Measurements from ENCODE around the gene NAA35. TPM values are rescaled to one million over a fixed set of nuclear protein-coding genes. Genes with fewer than 3 reads are reported as not detected.

Gene NAA35
- total and polyA plus RNA-seq, 2 of the 8 experiments (the other 6 are each of a cell fraction or from before 2014, with no cell fraction given), result 12.9 to 35.2 TPM

GRCh38 chr9:86054695-86055094, 113.7 kb downstream of the NAA35 start:
- no peak overlapping the region for H3K4me3 ChIP-seq (ENCODE audit: extremely low read depth in 1 of 4, insufficient read depth in 2 of 4, low read depth in 3 of 4, low read length in 4 of 4)
- H2BK12ac ChIP-seq (ENCODE audit: low read depth, low read length), result no peak overlapping the region
- no peak overlapping the region for H2BK15ac ChIP-seq (ENCODE audit: low read length)
- no peak overlapping the region for H3K56ac ChIP-seq (replicated peaks; ENCODE audit: insufficient read length, low read depth, low read length)
- H3K4me1 ChIP-seq (replicated peaks in 1 of 4; ENCODE audit: control insufficient read depth in 3 of 4, insufficient read depth in 4 of 4, low read length in 3 of 4), result no peaks in the 10 kb centered on the region; a peak in 1 of 7 replicates
- CTCF ChIA-PET (ENCODE audit: partially characterized antibody), result interaction anchor here (1.0 to 1.5 kb wide), 3 partner anchors 9 to 18 kb away, joined by 3 to 4 read pairs (median 3); no protein-coding TSS in a partner anchor
- no peak overlapping the region for H3K14ac ChIP-seq (ENCODE audit: insufficient read length)
- H3K4ac ChIP-seq (replicated peaks; ENCODE audit: insufficient read length, low read depth, low read length), result no peak overlapping the region
- TF ChIP-seq SAP30 (IDR thresholded peaks at IDR 0.05; ENCODE audit: insufficient read depth, insufficient replicate concordance, low read length) (no peak), SP1 (IDR thresholded peaks at IDR 0.05; ENCODE audit: low read depth, low read length) (no peak), RFX5 (IDR thresholded peaks at IDR 0.05; ENCODE audit: borderline replicate concordance, low read depth, low read length) (no peak), NRF1 (IDR thresholded peaks at IDR 0.05; ENCODE audit: low read depth, low read length) (no peak), KDM1A (IDR thresholded peaks at IDR 0.05; ENCODE audit: borderline replicate concordance, low read length) (no peak), CBX5 (IDR thresholded peaks at IDR 0.05; ENCODE audit: low read depth, low read length) (no peak), RNF2 (IDR thresholded peaks at IDR 0.05; ENCODE audit: borderline replicate concordance, low read depth, low read length, missing control alignments, poor library complexity, severe bottlenecking) (no peak), KDM4A (IDR thresholded peaks at IDR 0.05; ENCODE audit: low read depth, low read length, severe bottlenecking) (no peak), SUZ12 (IDR thresholded peaks at IDR 0.05; ENCODE audit: low read length) (no peak), JUND (IDR thresholded peaks at IDR 0.05; ENCODE audit: low read length) (no peak), YY1 (IDR thresholded peaks at IDR 0.05; ENCODE audit: low read depth, low read length) (no peak), ZNF274 (IDR thresholded peaks at IDR 0.05; ENCODE audit: borderline replicate concordance, extremely low read depth, low read length) (no peak)
- H3K4me2 ChIP-seq (ENCODE audit: insufficient read depth in 1 of 2, low read depth in 2 of 2, low read length in 2 of 2), result no peak overlapping the region
- no peak overlapping the region for H4K8ac ChIP-seq (ENCODE audit: extremely low read depth, insufficient read depth, low read length)
- DNase-seq (ENCODE audit: low read depth in 1 of 2, low spot score in 2 of 2), result no peak
- H3K79me2 ChIP-seq (ENCODE audit: control insufficient read depth in 1 of 2, insufficient read depth in 2 of 2, low read length in 2 of 2), result peaks cover 0 to 2% of the 10 kb centered on the region in 2 experiments; a peak in 2 of 4 replicates
- H2BK20ac ChIP-seq (ENCODE audit: low read length), result no peak overlapping the region
- no peaks in the 10 kb centered on the region for H3K9me3 ChIP-seq (ENCODE audit: insufficient read depth in 2 of 2, low read depth in 1 of 2, low read length in 1 of 2)
- no peak overlapping the region for H2BK5ac ChIP-seq (ENCODE audit: low read depth, low read length)
- H4K20me1 ChIP-seq (replicated peaks in 1 of 2; ENCODE audit: control insufficient read depth in 1 of 2, insufficient read depth in 2 of 2, low read length in 2 of 2), result peaks cover 0 to 12% of the 10 kb centered on the region in 2 experiments
- no peaks in the 10 kb centered on the region; a peak in 1 of 7 replicates for H3K27me3 ChIP-seq (replicated peaks in 1 of 4; ENCODE audit: control insufficient read depth in 3 of 4, extremely low read depth in 1 of 4, insufficient read depth in 3 of 4, low read length in 3 of 4)
- H3K79me1 ChIP-seq (ENCODE audit: low read depth, low read length), result peaks cover 11% of the 10 kb centered on the region
- H4K91ac ChIP-seq (replicated peaks; ENCODE audit: insufficient read length, low read length), result no peak overlapping the region
- no peak overlapping the region for H2AK5ac ChIP-seq (ENCODE audit: low read depth, low read length)
- no peak overlapping the region for H2AFZ ChIP-seq (ENCODE audit: low read length)
- no peak overlapping the region for H3K23ac ChIP-seq (ENCODE audit: insufficient read length)
- H2BK120ac ChIP-seq (replicated peaks; ENCODE audit: low read depth, low read length), result no peak overlapping the region
- H3K36me3 ChIP-seq (ENCODE audit: control insufficient read depth in 2 of 4, insufficient read depth in 4 of 4, low read length in 3 of 4), result no peaks in the 10 kb centered on the region; a peak in 1 of 8 replicates
- no peak overlapping the region for H3K9ac ChIP-seq (replicated peaks in 1 of 4; ENCODE audit: extremely low read depth in 1 of 4, low read depth in 3 of 4, low read length in 3 of 4)
- peaks cover 10% of the 10 kb centered on the region for H3K23me2 ChIP-seq (ENCODE audit: low read depth, low read length)
- H3K27ac ChIP-seq (ENCODE audit: low read depth, low read length), result no peak overlapping the region
- no peak overlapping the region for H4K5ac ChIP-seq (ENCODE audit: insufficient read length, low read depth, low read length)
- WGBS, 2 experiments (ENCODE audit: extremely low coverage in 1 of 2, insufficient coverage in 1 of 2, insufficient read length in 1 of 2, insufficient replicate concordance in 2 of 2, low coverage in 1 of 2, low lambda C conversion rate in 2 of 2, missing lambda C conversion rate in 1 of 2), result 83% methylated on average over 3 of the region's 3 CpGs; no CpG with 5 or more reads in 1 of the 2 experiments
- POLR2A ChIA-PET (ENCODE audit: partially characterized antibody), result no interaction called here
- H3K18ac ChIP-seq (ENCODE audit: extremely low read depth, low read length), result no peak overlapping the region
- no peak for FAIRE-seq
